HepG2 (cell line): ENCODE results near the gene ACSM6.

Experiments
- CTCF ChIP-seq: sonication (generic); formaldehyde crosslinking; IDR thresholded peaks from 2 replicates; pipeline ENCODE4 v1.5.0; 2020; ENCODE audit warnings: mild to moderate bottlenecking, missing genetic modification reagents, moderate library complexity
- DBP ChIP-seq: sonication (generic); formaldehyde crosslinking; IDR thresholded peaks from 2 replicates; pipeline ENCODE4 v1.4.0; 2020; ENCODE audit warnings: missing genetic modification reagents; ENCODE audit errors: not compliant biosample characterization
- ELF4 ChIP-seq: sonication (generic); formaldehyde crosslinking; IDR thresholded peaks from 2 replicates; pipeline ENCODE4 v1.5.0; 2020; ENCODE audit warnings: missing genetic modification reagents, mild to moderate bottlenecking, moderate library complexity, borderline replicate concordance
- MAFK ChIP-seq, 2 experiments: IDR thresholded peaks in 1 of 2; conservative IDR thresholded peaks in 1 of 2; 2 replicates each; pipeline ENCODE4 v1.6.1; 2011; ENCODE audit warnings: improper control_type of control experiment in 2 of 2, low read length in 2 of 2
- RCOR2 ChIP-seq: IDR thresholded peaks from 2 replicates; pipeline ENCODE4 v1.6.1; 2016; ENCODE audit warnings: missing biosample characterization, missing genetic modification reagents
- SOX13 ChIP-seq, 3 experiments: fragments of 450-650 bp in 1 of 3; sonication (generic) in 1 of 3; formaldehyde crosslinking in 1 of 3; IDR thresholded peaks in 2 of 3; conservative IDR thresholded peaks in 1 of 3; 2 replicates each; pipeline versions ENCODE4 v1.5.0 to v1.6.1; 2016 to 2020; ENCODE audit warnings: antibody characterized with exemption in 1 of 3, mild to moderate bottlenecking in 1 of 3, missing compliant biosample characterization in 1 of 3, missing genetic modification reagents in 1 of 3, moderate library complexity in 1 of 3
- ZNF607 ChIP-seq: sonication (generic); formaldehyde crosslinking; IDR thresholded peaks from 2 replicates; pipeline ENCODE4 v1.5.1; 2020; ENCODE audit warnings: missing genetic modification reagents, mild to moderate bottlenecking, borderline replicate concordance
- ZNF660 ChIP-seq: sonication (generic); formaldehyde crosslinking; IDR thresholded peaks from 2 replicates; pipeline ENCODE4 v1.5.1; 2020; ENCODE audit warnings: mild to moderate bottlenecking, low read depth, missing genetic modification reagents, borderline replicate concordance
- ZSCAN21 ChIP-seq: sonication (generic); formaldehyde crosslinking; IDR thresholded peaks from 2 replicates; pipeline ENCODE4 v1.8.0; 2022; ENCODE audit warnings: mild to moderate bottlenecking, missing genetic modification reagents, moderate library complexity, borderline replicate concordance
- ZSCAN29 ChIP-seq: sonication (generic); formaldehyde crosslinking; conservative IDR thresholded peaks from 2 replicates; pipeline ENCODE4 v1.4.0; 2020; ENCODE audit warnings: mild to moderate bottlenecking, missing genetic modification reagents

GRCh38 chr10:95201736-95202135 lies 7.7 kb downstream of the ACSM6 start:
- TF ChIP-seq ZSCAN21 (CRISPR knock-in tag) (no peak), ELF4 (CRISPR knock-in tag) (no peak), DBP (no peak), ZSCAN29 (CRISPR knock-in tag) (no peak), ZNF660 (no peak), RCOR2 (no peak), MAFK (conservative IDR thresholded peaks at IDR 0.05 in 1 of 2, IDR thresholded peaks at IDR 0.05 in 1 of 2; ENCODE audit: low read length in 2 of 2) (no peak), CTCF (CRISPR knock-in tag) (peak; percentile 31; the same call in 1 of the 2 replicates), SOX13 (IDR thresholded peaks at IDR 0.05) (no peak), SOX13 (CRISPR knock-in tag; conservative IDR thresholded peaks at IDR 0.05 in 1 of 2, IDR thresholded peaks at IDR 0.05 in 1 of 2) (no peak), ZNF607 (CRISPR knock-in tag) (no peak)
